GM12865 (cell line): ENCODE results near the gene NMBR.
"Not testable (repeated sequence)": the region's sequence is repeated elsewhere in the genome, so short reads cannot be mapped to it uniquely, and the experiment has no call there.

Source experiments
- DNase-seq: peaks from one replicate; pipeline ENCODE4 v3.0.0; 2010; ENCODE audit warnings: low read depth
- H3K4me3 ChIP-seq: 2 replicates; pipeline ENCODE4 v1.5.1; 2011; ENCODE audit warnings: mild to moderate bottlenecking, low read depth, low read length, control low read depth
- CTCF ChIP-seq: IDR thresholded peaks from 2 replicates; pipeline ENCODE4 v1.5.1; 2011; ENCODE audit warnings: low read length, control low read depth, low read depth, inconsistent platforms; ENCODE audit not compliant: insufficient read depth; ENCODE audit errors: missing control alignments

Gene NMBR

GRCh38 chr6:142087950-142088857, 58.7 kb downstream of the NMBR start:
- H3K4me3 ChIP-seq = no peak overlapping the region
- no peak for TF ChIP-seq CTCF
- no peak for DNase-seq

- no peak overlapping the region for H3K4me3 ChIP-seq
- no peak for DNase-seq
- no peak for TF ChIP-seq CTCF
Observed at GRCh38 chr6:142079130-142079529, 67.8 kb downstream of the NMBR start.

- no peak overlapping the region for H3K4me3 ChIP-seq
- no peak for TF ChIP-seq CTCF
- peak; percentile 5 for DNase-seq
Observed at GRCh38 chr6:142075516-142076101, 71.3 kb downstream of the NMBR start.

GRCh38 chr6:142074516-142074915, 72.4 kb downstream of the NMBR start:
- H3K4me3 ChIP-seq = no peak overlapping the region
- no peak for DNase-seq
- no peak for TF ChIP-seq CTCF

- TF ChIP-seq CTCF = no peak
- no peak for DNase-seq
- no peak overlapping the region for H3K4me3 ChIP-seq
Observed at GRCh38 chr6:142071981-142072380, 74.9 kb downstream of the NMBR start.

- DNase-seq = no peak
- no peak for TF ChIP-seq CTCF
- H3K4me3 ChIP-seq = no peak overlapping the region
Observed at GRCh38 chr6:142068416-142068815, 78.5 kb downstream of the NMBR start.

GRCh38 chr6:142062861-142063260, 84.1 kb downstream of the NMBR start:
- not testable (repeated sequence) for H3K4me3 ChIP-seq, DNase-seq
